NCI-H146 treated with DMSO at 0.1 percent for 48 hours (cell line): Measurements from ENCODE around the gene SLC35E2B.
"Not testable (repeated sequence)": the region's sequence is repeated elsewhere in the genome, so short reads cannot be mapped to it uniquely, and the experiment has no call there.

Experiments
- DNase-seq: peaks from one replicate; lab custom pipeline; 2025; ENCODE audit not compliant: unreplicated experiment; lab: John Stamatoyannopoulos, UW

Gene SLC35E2B

GRCh38 chr1:1646326-1646725, 46.3 kb downstream of the SLC35E2B start:
- not testable (repeated sequence) for DNase-seq

GRCh38 chr1:1640711-1641461, 51.7 kb downstream of the SLC35E2B start:
- DNase-seq, result not testable (repeated sequence)

GRCh38 chr1:1640081-1640480, 52.5 kb downstream of the SLC35E2B start:
- DNase-seq, result not testable (repeated sequence)

GRCh38 chr1:1639368-1639767, 53.2 kb downstream of the SLC35E2B start:
- not testable (repeated sequence) for DNase-seq

GRCh38 chr1:1638528-1638927, 54.1 kb downstream of the SLC35E2B start:
- not testable (repeated sequence) for DNase-seq

GRCh38 chr1:1637479-1637875, 55.1 kb downstream of the SLC35E2B start:
- DNase-seq, result not testable (repeated sequence)

- not testable (repeated sequence) for DNase-seq
Observed at GRCh38 chr1:1636621-1637478, 55.7 kb downstream of the SLC35E2B start.

GRCh38 chr1:1634613-1635012, 58.0 kb downstream of the SLC35E2B start:
- not testable (repeated sequence) for DNase-seq

- not testable (repeated sequence) for DNase-seq
Observed at GRCh38 chr1:1633409-1633808, 59.2 kb downstream of the SLC35E2B start.

GRCh38 chr1:1631782-1632420, 60.7 kb downstream of the SLC35E2B start, which contains the start of gene MMP23B:
TSS of gene MMP23B (plus strand) at chr1:1632173. CDS start at chr1:1632219, 46 bp downstream.
- DNase-seq, result no peak

- DNase-seq, result no peak
Observed at GRCh38 chr1:1630965-1631781, 61.4 kb downstream of the SLC35E2B start.

GRCh38 chr1:1630191-1630964, 62.2 kb downstream of the SLC35E2B start:
- DNase-seq, result peak; percentile 4

- DNase-seq, result no peak
Observed at GRCh38 chr1:1629430-1630190, 63.0 kb downstream of the SLC35E2B start.

- DNase-seq, result no peak
Observed at GRCh38 chr1:1628754-1629429, 63.7 kb downstream of the SLC35E2B start.

GRCh38 chr1:1627829-1628753, 64.5 kb downstream of the SLC35E2B start:
- no peak for DNase-seq

- no peak for DNase-seq
Observed at GRCh38 chr1:1627261-1627828, 65.2 kb downstream of the SLC35E2B start.
